ENCODE data around the gene MTM1.

MTM1 gene

DNA sequence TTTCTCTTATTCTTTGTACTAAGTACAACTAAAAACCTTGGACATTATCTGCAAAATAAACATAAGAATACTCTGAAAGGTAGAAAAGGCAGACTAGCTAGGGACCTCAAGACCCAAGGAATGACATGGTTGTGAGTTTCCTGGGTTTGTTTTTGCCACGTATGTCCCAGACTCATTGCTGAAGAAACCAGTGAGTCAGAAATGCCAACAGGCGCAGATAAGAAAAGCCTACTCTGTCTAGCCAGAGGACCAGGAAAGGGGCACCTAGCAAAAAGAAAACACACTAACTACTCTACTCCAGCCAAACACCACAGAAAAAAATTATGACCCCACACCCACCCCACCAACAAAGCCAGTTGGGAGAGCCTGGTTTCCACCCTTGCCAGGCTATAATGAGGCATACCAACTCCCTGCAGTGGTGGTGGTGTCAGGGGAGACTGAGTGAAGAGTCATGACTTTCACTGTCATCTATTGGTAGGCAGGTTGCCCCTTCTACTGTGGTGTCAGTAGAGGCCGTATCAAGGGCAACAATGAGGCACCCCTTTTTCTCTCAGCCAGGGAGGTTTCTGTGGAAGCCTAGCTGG is 135.7 kb downstream of the MTM1 start:
- Histone ChIP-seq H3K4me1 (no peaks in the 10 kb centered on the region), H3K4me3 (no peak overlapping the region), H3K36me3 (no peaks in the 10 kb centered on the region), H3K27me3 (no peaks in the 10 kb centered on the region), H3K27ac (peak overlapping the region; percentile 33 to 43), H3K9me3 (no peaks in the 10 kb centered on the region)
- TF ChIP-seq, protein P1, sequence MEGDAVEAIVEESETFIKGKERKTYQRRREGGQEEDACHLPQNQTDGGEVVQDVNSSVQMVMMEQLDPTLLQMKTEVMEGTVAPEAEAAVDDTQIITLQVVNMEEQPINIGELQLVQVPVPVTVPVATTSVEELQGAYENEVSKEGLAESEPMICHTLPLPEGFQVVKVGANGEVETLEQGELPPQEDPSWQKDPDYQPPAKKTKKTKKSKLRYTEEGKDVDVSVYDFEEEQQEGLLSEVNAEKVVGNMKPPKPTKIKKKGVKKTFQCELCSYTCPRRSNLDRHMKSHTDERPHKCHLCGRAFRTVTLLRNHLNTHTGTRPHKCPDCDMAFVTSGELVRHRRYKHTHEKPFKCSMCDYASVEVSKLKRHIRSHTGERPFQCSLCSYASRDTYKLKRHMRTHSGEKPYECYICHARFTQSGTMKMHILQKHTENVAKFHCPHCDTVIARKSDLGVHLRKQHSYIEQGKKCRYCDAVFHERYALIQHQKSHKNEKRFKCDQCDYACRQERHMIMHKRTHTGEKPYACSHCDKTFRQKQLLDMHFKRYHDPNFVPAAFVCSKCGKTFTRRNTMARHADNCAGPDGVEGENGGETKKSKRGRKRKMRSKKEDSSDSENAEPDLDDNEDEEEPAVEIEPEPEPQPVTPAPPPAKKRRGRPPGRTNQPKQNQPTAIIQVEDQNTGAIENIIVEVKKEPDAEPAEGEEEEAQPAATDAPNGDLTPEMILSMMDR (IDR thresholded peaks at IDR 0.05) = no peak
- intact Hi-C loops (cut with DNase I; ENCODE audit: low total_unique reads) = no loop called here
- DNase-seq = no peak

DNA sequence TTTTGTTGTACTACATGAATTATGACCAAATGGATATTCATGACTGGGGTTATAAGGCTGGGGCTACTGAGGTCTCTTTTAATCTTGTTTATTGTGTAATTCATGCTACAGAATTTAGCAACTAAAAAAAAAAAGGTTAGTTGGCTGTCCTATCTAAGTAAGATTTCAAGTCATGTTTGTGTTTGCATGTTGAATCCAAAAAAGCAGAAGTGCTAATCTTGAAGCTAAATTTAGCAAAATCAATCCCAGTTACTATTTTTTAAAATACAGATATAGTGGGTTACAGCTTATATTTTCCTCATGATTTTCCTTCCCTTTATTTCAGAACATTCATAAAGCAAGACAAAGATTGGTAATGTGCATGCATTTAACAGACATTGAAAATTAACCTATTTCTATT is 144.2 kb downstream of the MTM1 start:
- TF ChIP-seq, protein P1 (IDR thresholded peaks at IDR 0.05) = no peak
- H3K27me3 ChIP-seq = no peaks in the 10 kb centered on the region
- H3K4me1 ChIP-seq = peaks cover 0 to 6% (median 0%) of the 10 kb centered on the region in 4 donors
- no peak overlapping the region for H3K4me3 ChIP-seq
- H3K36me3 ChIP-seq = no peaks in the 10 kb centered on the region
- no peaks in the 10 kb centered on the region for H3K9me3 ChIP-seq
- no peak overlapping the region for H3K27ac ChIP-seq
- intact Hi-C loops (cut with DNase I; ENCODE audit: low total_unique reads) = no loop called here
- no peak for DNase-seq

DNA sequence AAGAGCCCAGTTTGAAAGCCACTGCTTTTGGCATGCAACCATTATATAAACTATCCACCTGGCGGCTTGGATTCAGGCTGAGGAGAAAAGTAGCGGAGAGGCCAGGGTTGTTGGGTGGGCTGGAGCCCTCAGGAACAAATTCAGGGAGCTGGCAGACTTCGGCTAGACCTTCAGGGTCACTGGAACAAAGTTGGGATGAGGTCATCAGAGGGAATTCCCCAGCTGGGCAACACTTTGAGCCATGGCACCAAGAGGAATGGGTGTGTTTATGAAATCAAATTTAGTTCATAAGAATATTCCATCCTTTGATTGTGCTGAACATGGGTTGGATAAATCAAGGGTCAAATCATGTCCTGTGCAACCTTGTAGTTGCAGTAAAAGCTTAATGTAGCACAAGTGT is 146.8 kb downstream of the MTM1 start:
- no peak overlapping the region for H3K4me3 ChIP-seq
- H3K9me3 ChIP-seq = no peaks in the 10 kb centered on the region
- intact Hi-C loops (cut with DNase I; ENCODE audit: low total_unique reads) = no loop called here
- H3K27me3 ChIP-seq = no peaks in the 10 kb centered on the region
- H3K4me1 ChIP-seq = peaks cover 0 to 6% (median 0%) of the 10 kb centered on the region in 4 donors
- no peaks in the 10 kb centered on the region for H3K36me3 ChIP-seq
- no peak for DNase-seq
- TF ChIP-seq, protein P1 (IDR thresholded peaks at IDR 0.05) = no peak
- no peak overlapping the region for H3K27ac ChIP-seq

DNA sequence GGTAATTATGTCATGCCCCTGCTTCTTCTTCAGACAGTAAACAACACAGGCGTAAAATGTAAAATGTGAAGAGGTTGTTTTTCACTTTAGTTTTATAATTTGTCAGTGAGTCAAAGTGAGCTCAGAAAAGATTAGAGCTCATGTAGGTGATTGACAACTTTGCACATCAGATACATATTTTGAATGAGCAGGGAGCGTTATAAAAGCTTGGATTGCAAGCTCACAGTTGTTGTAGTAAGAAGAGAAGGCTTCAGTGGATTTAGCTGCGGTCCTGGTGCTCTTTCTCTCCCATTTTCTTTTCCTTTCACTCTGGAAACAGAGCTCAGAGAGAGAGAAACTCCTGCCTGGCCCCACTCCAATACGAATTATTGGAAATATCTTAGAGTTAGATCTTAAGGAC is 151.2 kb downstream of the MTM1 start:
- Histone ChIP-seq H3K27me3 (no peaks in the 10 kb centered on the region), H3K4me1 (peaks cover 0 to 6% (median 0%) of the 10 kb centered on the region in 4 donors), H3K4me3 (no peak overlapping the region), H3K9me3 (no peaks in the 10 kb centered on the region), H3K27ac (no peak overlapping the region), H3K36me3 (no peaks in the 10 kb centered on the region)
- TF ChIP-seq, protein P1 (IDR thresholded peaks at IDR 0.05) = no peak
- DNase-seq = no peak
- intact Hi-C loops (cut with DNase I; ENCODE audit: low total_unique reads) = no loop called here
